GM10847 (cell line): ENCODE data around the gene OR51G1.
"Not testable (repeated sequence)": the region's sequence is repeated elsewhere in the genome, so short reads cannot be mapped to it uniquely, and the experiment has no call there.

Source experiments
- POLR2A ChIP-seq: IDR thresholded peaks from 2 replicates; pipeline ENCODE4 v1.6.1; 2011; ENCODE audit not compliant: insufficient read length; ENCODE audit errors: extremely low read depth

Gene OR51G1

GRCh38 chr11:4924239-4924638 lies at the start of gene OR51G1:
Gene OR51G1 (minus strand): TSS chr11:4924339. CDS start chr11:4924339, 0 bp downstream.
- no peak for TF ChIP-seq POLR2A

GRCh38 chr11:4962816-4963215 lies 38.7 kb upstream of the OR51G1 start:
- TF ChIP-seq POLR2A, result no peak

- TF ChIP-seq POLR2A, result no peak
These were observed 36.7 kb upstream of the OR51G1 start for GRCh38 chr11:4960877-4961276.

GRCh38 chr11:4957396-4957795 lies 33.3 kb upstream of the OR51G1 start:
- TF ChIP-seq POLR2A, result no peak

- not testable (repeated sequence) for TF ChIP-seq POLR2A
These were observed 31.5 kb upstream of the OR51G1 start, which contains the start of gene OR51A2 for GRCh38 chr11:4955613-4956012. Gene OR51A2 (minus strand): TSS chr11:4955713. CDS start chr11:4955713, 0 bp downstream.

- no peak for TF ChIP-seq POLR2A
These were observed 23.4 kb upstream of the OR51G1 start, which contains the start of gene OR51A4 for GRCh38 chr11:4947505-4947904. Gene OR51A4 (minus strand): TSS chr11:4947605. CDS start chr11:4947100, 505 bp downstream.

- TF ChIP-seq POLR2A, result no peak
These were observed 12.6 kb upstream of the OR51G1 start for GRCh38 chr11:4936745-4937144.

GRCh38 chr11:4932751-4933150 lies 8.6 kb upstream of the OR51G1 start:
- TF ChIP-seq POLR2A, result no peak

- TF ChIP-seq POLR2A, result no peak
These were observed 2.5 kb upstream of the OR51G1 start for GRCh38 chr11:4926608-4927007.

- TF ChIP-seq POLR2A, result no peak
These were observed 1.8 kb downstream of the OR51G1 start for GRCh38 chr11:4922304-4922703.

GRCh38 chr11:4921796-4922195 lies 2.3 kb downstream of the OR51G1 start:
- TF ChIP-seq POLR2A, result no peak

GRCh38 chr11:4919250-4919649 lies 4.9 kb downstream of the OR51G1 start, which contains the start of gene OR51G2:
Gene OR51G2 (minus strand): TSS chr11:4919350. CDS start chr11:4915663, 3,687 bp downstream.
- no peak for TF ChIP-seq POLR2A

GRCh38 chr11:4916581-4916980 lies 7.6 kb downstream of the OR51G1 start:
- TF ChIP-seq POLR2A, result no peak

- TF ChIP-seq POLR2A, result no peak
These were observed 20.7 kb downstream of the OR51G1 start, which contains the start of gene OR51A7 for GRCh38 chr11:4903484-4903883. Gene OR51A7 (plus strand): TSS chr11:4903783. CDS start chr11:4907370, 3,587 bp downstream.

- TF ChIP-seq POLR2A, result no peak
These were observed 32.0 kb downstream of the OR51G1 start for GRCh38 chr11:4891996-4892640.

- no peak for TF ChIP-seq POLR2A
These were observed 33.9 kb downstream of the OR51G1 start for GRCh38 chr11:4890279-4890678.

- TF ChIP-seq POLR2A, result no peak
These were observed 36.5 kb downstream of the OR51G1 start for GRCh38 chr11:4887591-4887990.
